GM19397 (cell line): ENCODE measurements around the gene TCFL5.

Experiments used
- ATAC-seq: cut with Tn5 transposase; IDR thresholded peaks from one replicate; pipeline ENCODE4 v1.9.1; 2021; ENCODE audit warnings: mild to moderate bottlenecking, moderate library complexity; ENCODE audit not compliant: unreplicated experiment

Gene TCFL5

DNA sequence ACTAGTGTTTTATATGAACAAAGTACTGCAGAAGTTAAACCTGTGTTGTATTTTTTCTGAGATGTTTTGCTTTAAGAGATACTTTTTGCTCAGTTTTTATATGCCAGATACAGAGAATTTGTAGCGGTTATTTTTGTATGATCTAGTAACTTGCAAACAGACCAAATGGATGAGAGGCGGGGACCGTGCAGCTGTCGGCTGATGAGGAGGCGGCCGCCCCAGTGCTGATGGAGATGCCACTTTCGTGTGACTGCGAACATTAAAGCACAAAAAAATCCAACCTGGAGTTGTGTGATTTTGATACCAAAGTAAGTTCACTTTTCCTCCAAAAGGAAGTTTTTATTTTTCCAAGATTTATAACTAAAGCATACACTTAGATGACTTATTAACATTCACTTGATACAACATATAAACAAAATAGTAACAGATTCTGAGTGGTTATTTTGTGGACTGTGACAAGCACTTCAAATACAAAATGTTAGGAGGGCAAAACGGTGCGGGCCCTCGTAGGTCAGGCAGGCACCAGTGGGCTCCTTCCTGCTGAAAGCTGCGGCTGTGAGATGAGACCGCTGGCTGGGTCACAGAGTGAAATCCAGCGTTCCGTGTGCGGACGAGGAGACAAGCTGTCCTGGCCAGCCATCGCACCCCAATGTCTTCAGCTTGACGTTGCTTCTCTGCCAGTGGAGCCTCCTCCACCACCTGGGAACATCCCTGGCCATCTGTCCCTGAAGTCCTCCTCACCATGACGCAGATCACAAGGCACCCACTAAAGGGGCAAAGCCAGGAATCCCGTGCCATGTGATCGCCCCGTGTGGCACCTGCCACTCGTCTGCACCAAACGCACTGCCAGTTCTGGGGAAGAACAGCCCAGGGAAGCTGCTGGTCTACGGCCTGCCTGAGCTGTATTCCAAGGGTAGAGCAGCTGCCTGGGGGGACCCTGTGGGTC, 61.0 kb downstream of the TCFL5 start:
- ATAC-seq, result no peak

- ATAC-seq, result no peak
Observed at GRCh38 chr20:62799873-62800272, 61.7 kb downstream of the TCFL5 start.

GRCh38 chr20:62799459-62799858, 62.2 kb downstream of the TCFL5 start:
- ATAC-seq, result no peak

DNA sequence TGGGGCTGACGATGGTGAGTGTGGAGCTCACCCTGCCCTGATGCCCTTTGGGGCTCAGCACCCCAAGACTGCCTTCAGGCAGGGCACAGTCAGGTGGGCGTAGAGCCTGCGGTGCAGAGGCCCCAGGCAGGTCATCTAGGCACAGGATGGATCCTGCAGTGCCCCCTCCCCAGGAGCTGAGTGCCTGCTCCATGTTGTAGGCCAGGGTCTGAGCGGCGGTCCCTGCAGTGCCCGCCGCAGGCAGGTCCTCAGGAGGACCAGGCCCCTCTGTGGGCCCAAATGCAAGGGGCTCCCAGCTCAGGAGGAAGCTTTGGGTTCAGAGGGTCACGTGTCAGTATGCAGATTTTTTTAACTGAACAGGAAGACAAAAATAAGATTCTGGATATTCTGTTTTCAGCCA, 62.6 kb downstream of the TCFL5 start:
- ATAC-seq, result no peak

GRCh38 chr20:62797671-62798532, 63.7 kb downstream of the TCFL5 start:
- ATAC-seq, result no peak

DNA sequence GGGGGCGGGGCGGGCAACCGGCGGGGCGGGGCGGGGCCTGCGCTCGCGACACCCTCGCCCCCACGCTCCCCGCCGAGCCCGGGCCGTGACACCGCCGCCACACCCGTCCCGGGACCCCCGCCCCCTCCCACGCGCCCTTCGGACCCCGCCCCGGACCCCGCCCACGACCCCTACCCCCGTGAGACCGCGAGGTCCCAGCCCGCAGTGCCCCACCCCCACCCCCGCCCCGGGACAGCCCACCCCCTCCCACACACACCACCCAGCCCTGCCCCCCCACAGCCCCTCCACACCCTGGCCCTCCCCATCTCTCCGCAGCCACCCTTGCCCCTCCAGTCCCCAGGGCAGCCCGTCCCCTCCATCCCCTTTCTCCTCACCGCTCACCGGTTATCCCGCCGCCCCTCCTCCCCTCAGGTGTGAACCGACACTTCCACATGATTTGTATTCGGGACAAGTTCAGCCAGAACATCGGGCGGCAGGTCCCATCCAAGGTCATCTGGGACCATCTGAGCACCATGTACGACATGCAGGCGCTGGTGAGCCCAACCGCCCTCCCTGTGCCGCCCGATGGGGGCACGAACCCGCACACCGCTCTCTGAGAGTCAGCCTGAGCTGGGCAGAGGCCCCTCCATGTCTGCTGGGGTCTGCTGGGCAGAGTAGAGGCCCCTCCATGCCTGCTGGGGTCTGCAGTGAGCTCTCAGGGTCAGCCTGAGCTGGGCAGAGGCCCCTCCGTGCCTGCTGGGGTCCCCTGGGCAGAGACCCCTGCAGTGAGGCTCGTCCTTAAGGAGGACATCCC, 64.7 kb downstream of the TCFL5 start:
- no peak for ATAC-seq

DNA sequence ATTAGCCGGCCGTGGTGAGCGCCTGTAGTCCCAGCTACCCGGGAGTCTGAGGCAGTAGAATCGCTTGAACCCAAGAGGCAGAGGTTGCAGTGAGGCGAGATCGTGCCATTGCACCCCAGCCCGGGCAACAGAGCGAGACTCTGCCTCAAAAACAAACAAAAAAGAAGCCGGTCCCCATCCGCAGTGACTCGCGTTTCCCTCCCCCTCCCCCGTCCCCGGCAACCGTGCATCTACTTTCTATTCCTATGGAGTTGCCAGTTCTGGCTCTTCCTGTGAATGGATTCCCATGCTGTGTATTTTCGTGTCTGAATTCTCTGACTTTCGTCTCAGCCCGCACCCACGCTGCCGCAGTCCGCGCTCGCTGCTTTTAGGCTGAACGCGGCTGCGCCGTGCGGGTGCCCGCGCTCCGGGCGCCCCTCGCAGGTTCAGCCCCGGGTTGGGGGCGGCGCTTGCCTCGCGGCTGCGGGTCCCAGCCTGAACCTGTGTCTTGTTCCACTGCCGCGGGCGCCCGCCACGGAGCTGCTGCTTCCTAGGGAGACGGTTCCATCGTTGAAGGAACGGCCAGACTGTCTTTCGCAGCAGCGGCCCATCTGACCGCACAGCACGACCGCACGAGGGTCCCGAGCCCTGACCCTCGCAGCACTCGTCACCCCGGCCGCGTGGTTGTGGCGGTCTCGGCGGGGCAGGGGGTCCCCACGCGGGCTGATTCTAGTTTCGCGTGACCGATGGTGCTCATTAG, 66.4 kb downstream of the TCFL5 start:
- no peak for ATAC-seq

- ATAC-seq, result peak; percentile 67
Observed at GRCh38 chr20:62794007-62794724, 67.5 kb downstream of the TCFL5 start.

- ATAC-seq, result no peak
Observed at GRCh38 chr20:62793757-62794006, 67.9 kb downstream of the TCFL5 start.

DNA sequence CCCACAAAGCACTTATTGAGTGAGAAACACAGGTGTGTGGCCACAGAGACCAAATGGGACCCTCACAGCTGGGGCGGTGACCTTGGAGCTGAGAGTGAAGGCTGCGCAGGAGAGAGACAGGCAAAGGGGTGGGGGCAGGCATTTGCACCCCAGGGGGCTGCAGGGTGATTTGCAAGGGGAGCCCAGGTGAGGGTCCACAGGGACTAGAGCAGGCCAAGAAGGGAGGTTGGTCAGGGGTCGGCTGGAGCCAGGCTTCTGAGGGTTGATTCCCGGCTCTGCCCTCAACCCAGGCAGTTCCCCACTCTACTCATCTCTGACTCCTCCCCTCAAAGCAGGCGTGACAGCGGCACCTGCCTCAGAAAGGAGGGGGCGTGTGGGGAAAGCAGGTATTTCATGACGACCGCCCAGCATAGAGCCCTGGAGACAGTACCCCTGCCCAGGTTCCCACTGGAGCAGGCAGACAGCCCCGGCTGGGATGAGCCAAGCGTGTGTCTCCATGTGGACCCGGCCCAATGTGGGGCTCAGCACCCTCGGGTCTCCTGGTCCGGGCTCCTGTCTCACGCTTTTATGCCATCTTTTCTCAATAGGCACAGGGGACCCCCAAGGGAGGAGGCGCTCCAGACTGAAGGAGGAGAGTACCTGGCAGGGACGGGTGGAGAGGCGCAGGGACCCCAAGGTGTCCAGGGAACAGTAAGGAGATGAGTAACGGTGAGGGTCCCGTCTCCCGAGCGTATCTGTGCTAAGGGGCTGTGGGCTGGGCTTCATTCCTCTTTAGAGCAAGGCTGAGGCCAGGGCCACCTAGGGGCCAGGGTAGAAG, 68.5 kb downstream of the TCFL5 start:
- no peak for ATAC-seq

DNA sequence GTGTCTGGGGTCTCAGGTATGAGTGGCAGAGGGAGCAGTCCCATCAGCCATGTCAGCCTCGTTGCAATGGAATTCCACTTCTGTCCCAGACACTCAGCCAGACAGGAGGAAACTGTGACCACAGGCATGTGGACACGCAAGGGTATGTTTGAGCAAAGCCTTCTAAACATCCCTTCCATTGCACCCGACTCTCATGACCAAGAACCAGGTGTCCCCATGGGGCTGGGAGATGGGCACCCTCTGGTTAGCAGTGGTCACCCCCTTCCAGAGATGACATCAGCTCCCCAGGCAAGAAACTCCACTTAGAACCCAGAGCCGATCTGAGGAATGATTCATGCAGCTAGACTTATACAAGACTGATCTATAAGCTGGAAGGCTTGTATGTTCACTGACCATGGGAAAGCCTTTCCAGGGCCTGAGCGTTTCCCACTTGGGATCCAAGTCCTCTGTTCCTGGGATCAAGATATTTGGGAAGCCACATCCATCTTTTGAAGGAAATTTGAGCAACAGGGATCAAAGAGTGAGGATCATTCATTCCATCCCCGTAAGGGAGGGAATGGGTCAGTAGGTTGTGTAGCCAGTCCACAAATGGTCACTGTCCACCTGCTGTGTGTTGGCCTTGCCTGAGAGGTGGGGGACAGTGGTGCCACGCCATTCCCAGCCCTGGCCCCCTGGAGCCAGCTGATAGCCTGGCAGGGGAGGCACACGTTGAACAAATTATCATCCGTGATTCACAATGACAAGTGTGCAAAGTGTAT, 69.3 kb downstream of the TCFL5 start:
- ATAC-seq, result no peak

DNA sequence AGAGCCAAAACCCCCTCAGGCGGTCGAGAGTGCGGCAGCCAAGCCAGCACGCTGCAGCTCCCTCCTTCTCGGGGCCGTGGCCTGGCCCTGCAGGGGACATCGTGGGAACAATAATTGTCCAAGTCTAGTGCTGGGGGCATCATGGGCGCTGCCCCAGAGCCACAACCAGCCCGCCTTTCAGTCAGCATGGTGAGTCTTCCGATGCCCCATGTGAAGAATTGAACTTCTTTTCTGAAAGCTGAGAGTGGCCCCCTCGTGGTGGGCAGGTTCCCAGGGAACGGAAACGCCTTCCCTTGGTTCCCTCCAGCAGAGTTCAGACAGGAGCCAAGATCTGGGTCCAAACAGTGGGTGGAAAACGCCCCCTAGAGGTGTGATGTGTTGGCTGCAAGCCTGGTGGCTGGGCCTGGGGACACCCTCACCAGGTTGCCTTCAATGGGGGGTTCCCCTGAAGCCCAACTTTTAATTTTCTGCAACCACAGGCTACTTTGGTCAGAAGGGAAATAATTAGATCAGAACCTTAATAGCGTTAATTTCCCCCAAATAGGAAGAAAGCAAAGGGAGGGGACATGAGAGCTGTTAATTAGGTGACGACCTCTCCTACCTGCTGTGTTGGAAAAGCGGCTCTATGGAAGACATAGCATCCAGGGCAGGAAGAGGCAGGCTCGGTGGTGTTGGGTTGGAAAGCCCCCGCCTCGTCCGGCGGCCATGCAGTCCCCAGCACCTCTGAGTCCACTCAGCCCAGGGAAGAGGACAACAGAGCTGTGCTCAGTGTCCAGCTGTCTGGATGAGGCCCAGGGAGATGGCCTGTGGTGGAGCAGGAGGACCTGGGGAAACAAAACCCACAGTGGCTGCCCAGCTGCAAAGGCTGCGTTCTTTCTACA, 70.1 kb downstream of the TCFL5 start:
- no peak for ATAC-seq
